Measurements from ENCODE around the gene YWHAB.

DNA sequence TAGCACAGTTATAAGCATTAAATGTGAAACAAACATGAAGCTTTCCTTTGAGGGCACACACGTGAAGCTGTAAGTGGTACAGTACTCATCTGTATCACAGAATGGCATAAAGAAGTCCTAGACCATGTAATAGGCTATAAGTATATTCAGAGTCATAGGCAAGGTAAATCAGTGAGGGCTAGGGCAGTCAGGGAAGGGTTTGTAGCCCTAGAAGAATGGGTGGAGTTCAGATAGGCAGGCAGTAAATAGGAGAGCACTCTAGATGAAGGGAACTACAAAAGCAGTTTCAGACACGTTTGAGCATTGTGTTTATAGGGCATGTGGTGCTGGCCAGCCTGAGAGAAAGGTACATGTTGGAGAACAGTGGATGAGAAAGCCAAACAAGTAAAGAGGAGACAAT lies 9.5 kb downstream of the YWHAB start:
- TF ChIP-seq CTCF (IDR thresholded peaks at IDR 0.05) (no peak), EZH2 (IDR thresholded peaks at IDR 0.05; ENCODE audit: borderline replicate concordance, insufficient read depth, low read depth, low read length, poor library complexity, severe bottlenecking) (no peak)

Measured in B cell (primary cell).